PC-3 (cell line): ENCODE data around the gene CORO2A. TPM values are rescaled to one million over a fixed set of nuclear protein-coding genes. Genes with fewer than 3 reads are reported as not detected.

Experiments used
- ATAC-seq: fragments of 200-7000 bp; cut with Tn5 transposase; 2 replicates; pipeline ENCODE4 v1.9.1; 2020; ENCODE audit warnings: mild to moderate bottlenecking, moderate library complexity
- BruUV-seq: library from RNA; stranded (reverse); fragments of 400-500 nt; replicated peaks from 2 replicates; lab custom pipeline; 2021; lab: Mats Ljungman, UMichigan
- CTCF ChIA-PET: fragments of 300-600 bp; sonication (Branson Sonifier 250); formaldehyde crosslinking; loops from one replicate; lab custom pipeline; 2022; ENCODE audit warnings: antibody characterized with exemption; lab: Charles Lee
- POLR2A ChIA-PET: fragments of 300-600 bp; sonication (Branson Sonifier 250); formaldehyde crosslinking; loops from one replicate; lab custom pipeline; 2022; ENCODE audit warnings: antibody characterized with exemption; ENCODE audit not compliant: unreplicated experiment; lab: Charles Lee
- DNase-seq: peaks from one replicate; pipeline ENCODE4 v3.0.0-alpha.2; 2015
- H2AFZ ChIP-seq: fragments of 300-600 bp; sonication (generic); 2 replicates; pipeline ENCODE4 v1.6.0; 2016; ENCODE audit warnings: antibody characterized with exemption, low read length
- H3F3A ChIP-seq: fragments of 300-600 bp; sonication (generic); one replicate; pipeline ENCODE4 v1.6.0; 2017; ENCODE audit warnings: antibody characterized with exemption, low read length, control low read depth, mild to moderate bottlenecking; ENCODE audit not compliant: unreplicated experiment
- H3K27ac ChIP-seq: fragments of 300-600 bp; sonication (generic); 2 replicates; pipeline ENCODE4 v1.5.1; 2016; ENCODE audit warnings: mild to moderate bottlenecking, low read length
- H3K27me3 ChIP-seq: fragments of 300-600 bp; sonication (generic); 2 replicates; pipeline ENCODE4 v1.6.1; 2016; ENCODE audit warnings: low read length, mixed read lengths
- H3K36me3 ChIP-seq: fragments of 300-600 bp; sonication (generic); 2 replicates; pipeline ENCODE4 v1.6.1; 2016; ENCODE audit warnings: low read depth, mixed run types, low read length, mixed read lengths
- H3K4me1 ChIP-seq: fragments of 300-600 bp; sonication (generic); 2 replicates; pipeline ENCODE4 v1.5.1; 2016; ENCODE audit warnings: low read length; ENCODE audit not compliant: insufficient read depth
- H3K4me2 ChIP-seq: fragments of 300-600 bp; sonication (generic); 2 replicates; pipeline ENCODE4 v1.6.0; 2016; ENCODE audit warnings: low read length
- H3K4me3 ChIP-seq: fragments of 300-600 bp; sonication (generic); 2 replicates; pipeline ENCODE4 v1.5.1; 2016; ENCODE audit warnings: mild to moderate bottlenecking, low read length, mixed read lengths
- H3K79me2 ChIP-seq: fragments of 300-600 bp; sonication (generic); 2 replicates; pipeline ENCODE4 v1.6.1; 2017; ENCODE audit warnings: low read length, mixed read lengths
- H3K9ac ChIP-seq: fragments of 300-600 bp; sonication (generic); 2 replicates; pipeline ENCODE4 v1.6.0; 2016; ENCODE audit warnings: mild to moderate bottlenecking, low read length
- H3K9me2 ChIP-seq: fragments of 300-600 bp; sonication (generic); replicated peaks from 2 replicates; pipeline ENCODE4 v1.6.1; 2016; ENCODE audit warnings: mixed run types, low read length, mixed read lengths
- H3K9me3 ChIP-seq: fragments of 300-600 bp; sonication (generic); 2 replicates; pipeline ENCODE4 v1.6.1; 2016; ENCODE audit warnings: low read length, mixed read lengths
- H4K20me1 ChIP-seq: fragments of 300-600 bp; sonication (generic); 2 replicates; pipeline ENCODE4 v1.6.1; 2016; ENCODE audit warnings: low read length, mixed read lengths
- CTCF ChIP-seq: fragments of 300-600 bp; sonication (generic); conservative IDR thresholded peaks from 2 replicates; pipeline ENCODE4 v1.5.1; 2017; ENCODE audit warnings: antibody characterized with exemption, low read depth, mild to moderate bottlenecking, low read length
- EZH2 ChIP-seq: fragments of 300-600 bp; sonication (generic); IDR thresholded peaks from one replicate; pipeline ENCODE4 v1.6.1; 2017; ENCODE audit warnings: antibody characterized with exemption, mild to moderate bottlenecking, low read length; ENCODE audit not compliant: unreplicated experiment
- EZH2phosphoT487 ChIP-seq: fragments of 300-600 bp; sonication (generic); IDR thresholded peaks from 2 replicates; pipeline ENCODE4 v1.6.1; 2018; ENCODE audit warnings: mild to moderate bottlenecking, antibody characterized with exemption, low read length, borderline replicate concordance
- intact Hi-C: fragments of 100-400 bp; cut with micrococcal nuclease; formaldehyde crosslinking; loops from 2 replicates; pipeline ENCODE4 v1.9.0; 2023
- total RNA-seq: library from RNA; depleted of rRNA; stranded (reverse); fragments of >200 nt; gene quantifications from 2 replicates; pipeline ENCODE4 v1.2.3, GENCODE V29; 2014

The CORO2A gene
- total RNA-seq, 1 experiment from 2014 or later, result 2.2 TPM

GRCh38 chr9:98108531-98109031 is 83.9 kb downstream of the CORO2A start:
- DNase-seq (no peak), ATAC-seq (no peak)
- Histone ChIP-seq H3K36me3 (peaks cover 29% of the 10 kb centered on the region), H3K9me3 (peaks cover 12% of the 10 kb centered on the region; the same call in 1 of the 2 replicates), H2AFZ (no peak overlapping the region), H3K4me3 (no peak overlapping the region), H3K9me2 (no peaks in the 10 kb centered on the region), H3K9ac (no peak overlapping the region), H3K27ac (no peak overlapping the region), H4K20me1 (no peaks in the 10 kb centered on the region), H3K4me1 (no peaks in the 10 kb centered on the region), H3K4me2 (no peak overlapping the region), H3K27me3 (no peaks in the 10 kb centered on the region), H3F3A (no peaks in the 10 kb centered on the region), H3K79me2 (no peaks in the 10 kb centered on the region)
- no TSS peak for BruUV-seq
- intact Hi-C loops, result no loop called here
- TF ChIP-seq EZH2phosphoT487 (no peak), CTCF (no peak), EZH2 (no peak)
- ChIA-PET CTCF (no interaction called here), POLR2A (no interaction called here)

GRCh38 chr9:98107926-98108325 is 84.5 kb downstream of the CORO2A start:
- Histone ChIP-seq H3K4me2 (no peak overlapping the region), H3K27me3 (no peaks in the 10 kb centered on the region), H3K9me2 (no peaks in the 10 kb centered on the region), H3F3A (no peaks in the 10 kb centered on the region), H2AFZ (no peak overlapping the region), H3K4me1 (no peaks in the 10 kb centered on the region), H3K4me3 (no peak overlapping the region), H3K9me3 (peaks cover 12% of the 10 kb centered on the region; the same call in 1 of the 2 replicates), H4K20me1 (no peaks in the 10 kb centered on the region), H3K9ac (no peak overlapping the region), H3K27ac (no peak overlapping the region), H3K79me2 (no peaks in the 10 kb centered on the region), H3K36me3 (peaks cover 29% of the 10 kb centered on the region)
- TF ChIP-seq EZH2phosphoT487 (no peak), EZH2 (no peak), CTCF (no peak)
- BruUV-seq, result no TSS peak
- intact Hi-C loops, result no loop called here
- ChIA-PET POLR2A (no interaction called here), CTCF (no interaction called here)
- no peak for ATAC-seq
- no peak for DNase-seq

- ATAC-seq (no peak), DNase-seq (no peak)
- no peak overlapping the region for H3K9ac ChIP-seq
- no peak for TF ChIP-seq EZH2
- no peak for TF ChIP-seq CTCF
- TF ChIP-seq EZH2phosphoT487, result no peak
- peaks cover 29% of the 10 kb centered on the region for H3K36me3 ChIP-seq
- H3K9me3 ChIP-seq, result peaks cover 12% of the 10 kb centered on the region; the same call in 1 of the 2 replicates
- H3K27ac ChIP-seq, result no peak overlapping the region
- no TSS peak for BruUV-seq
- no peak overlapping the region for H3K4me2 ChIP-seq
- H3K79me2 ChIP-seq, result no peaks in the 10 kb centered on the region
- no peaks in the 10 kb centered on the region for H3K9me2 ChIP-seq
- no peaks in the 10 kb centered on the region for H3F3A ChIP-seq
- no peaks in the 10 kb centered on the region for H3K4me1 ChIP-seq
- CTCF ChIA-PET, result no interaction called here
- H2AFZ ChIP-seq, result no peak overlapping the region
- POLR2A ChIA-PET, result no interaction called here
- intact Hi-C loops, result no loop called here
- no peaks in the 10 kb centered on the region for H3K27me3 ChIP-seq
- H4K20me1 ChIP-seq, result no peaks in the 10 kb centered on the region
- no peak overlapping the region for H3K4me3 ChIP-seq
Measured at GRCh38 chr9:98105006-98105405, 87.4 kb downstream of the CORO2A start.
